HPDE6-E6E7 (cell line): Measurements from ENCODE around the gene HPX.

Source experiments
- DNase-seq: peaks from one replicate; pipeline ENCODE4 v3.0.0; 2011; ENCODE audit warnings: missing footprints; ENCODE audit errors: extremely low spot score

HPX gene, protein sequence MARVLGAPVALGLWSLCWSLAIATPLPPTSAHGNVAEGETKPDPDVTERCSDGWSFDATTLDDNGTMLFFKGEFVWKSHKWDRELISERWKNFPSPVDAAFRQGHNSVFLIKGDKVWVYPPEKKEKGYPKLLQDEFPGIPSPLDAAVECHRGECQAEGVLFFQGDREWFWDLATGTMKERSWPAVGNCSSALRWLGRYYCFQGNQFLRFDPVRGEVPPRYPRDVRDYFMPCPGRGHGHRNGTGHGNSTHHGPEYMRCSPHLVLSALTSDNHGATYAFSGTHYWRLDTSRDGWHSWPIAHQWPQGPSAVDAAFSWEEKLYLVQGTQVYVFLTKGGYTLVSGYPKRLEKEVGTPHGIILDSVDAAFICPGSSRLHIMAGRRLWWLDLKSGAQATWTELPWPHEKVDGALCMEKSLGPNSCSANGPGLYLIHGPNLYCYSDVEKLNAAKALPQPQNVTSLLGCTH

DNA sequence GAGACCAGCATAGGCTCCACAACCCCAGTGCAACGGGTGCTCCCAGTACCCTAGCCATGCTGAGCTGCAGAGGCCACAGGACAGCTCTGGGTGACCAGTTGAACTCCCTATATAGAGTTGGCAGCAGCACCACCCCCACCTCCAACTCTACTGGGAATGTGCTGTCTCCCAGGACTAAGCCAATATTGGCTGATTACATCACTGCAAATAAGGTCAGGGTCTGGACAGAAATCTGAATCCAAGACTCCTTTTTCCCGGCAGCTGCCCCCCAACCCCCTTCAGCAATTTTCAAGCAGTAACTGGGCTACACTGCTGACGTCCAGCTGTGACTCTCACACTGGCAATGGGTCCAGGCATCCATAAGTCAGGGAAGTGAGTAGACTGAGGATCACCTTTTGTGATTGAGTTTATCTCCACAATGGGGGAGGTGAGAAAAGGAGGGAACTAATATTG is at the start of gene HPX:
HPX (minus strand) TSS at position 82 of the 453 bp plus-strand sequence; CDS start at position 58, 24 bp downstream.
- no peak for DNase-seq

DNA sequence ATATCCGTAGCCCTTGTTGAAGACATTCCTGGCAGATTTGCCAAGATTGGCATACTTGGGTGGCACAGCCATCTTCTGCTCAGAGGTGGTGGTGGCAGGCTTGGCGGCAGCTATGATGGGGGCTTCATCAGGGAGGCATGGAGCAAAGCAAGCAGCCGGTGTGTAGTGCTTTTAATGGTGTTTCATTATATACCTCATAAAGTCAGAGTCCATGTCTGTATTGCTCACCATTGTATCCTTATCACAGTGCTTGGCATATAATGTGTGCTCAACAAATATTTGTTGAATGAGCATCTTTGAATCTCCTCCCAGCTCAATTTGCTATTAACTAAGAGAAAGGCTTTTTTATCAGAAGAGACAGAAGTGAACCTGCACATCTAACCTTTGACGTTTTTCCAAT is 48.5 kb upstream of the HPX start:
- DNase-seq = no peak

DNA sequence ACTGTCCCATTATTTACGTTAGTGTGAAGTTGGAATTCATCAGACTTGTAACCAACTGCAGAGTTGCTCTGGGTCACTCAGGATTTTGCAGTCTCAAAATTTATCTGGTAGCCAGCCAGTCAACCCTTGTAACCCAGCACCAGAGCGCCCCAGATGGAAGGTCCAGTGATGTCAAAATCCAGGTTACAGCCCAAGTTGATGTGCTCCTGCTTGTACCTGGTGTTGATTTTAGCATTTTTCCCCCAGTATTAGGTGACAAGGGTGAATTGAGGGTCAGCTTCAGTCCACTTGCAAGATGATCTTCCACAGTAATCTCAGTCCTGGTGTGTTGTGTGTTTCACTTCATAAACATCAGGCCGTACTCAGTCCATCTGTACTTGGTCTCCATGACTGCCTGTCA is 48.0 kb upstream of the HPX start:
- DNase-seq = no peak

DNA sequence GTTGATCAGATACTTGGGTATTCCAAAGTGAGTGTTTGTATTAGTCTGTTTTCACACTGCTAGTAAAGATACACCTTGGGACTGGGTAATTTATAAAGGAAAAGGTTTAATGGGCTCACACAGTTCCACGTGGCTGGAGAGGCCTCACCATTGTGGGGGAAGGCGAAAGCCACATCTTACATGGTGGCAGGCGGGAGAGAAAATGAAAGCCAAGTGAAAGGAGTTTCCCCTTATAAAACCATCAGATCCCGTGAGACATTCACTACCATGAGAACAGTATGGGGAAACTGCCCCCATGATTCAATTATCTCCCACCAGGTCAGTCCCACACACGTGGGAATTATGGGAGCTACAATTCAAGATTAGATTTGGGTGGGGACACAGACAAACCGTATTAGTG is 47.6 kb upstream of the HPX start:
- DNase-seq = no peak

DNA sequence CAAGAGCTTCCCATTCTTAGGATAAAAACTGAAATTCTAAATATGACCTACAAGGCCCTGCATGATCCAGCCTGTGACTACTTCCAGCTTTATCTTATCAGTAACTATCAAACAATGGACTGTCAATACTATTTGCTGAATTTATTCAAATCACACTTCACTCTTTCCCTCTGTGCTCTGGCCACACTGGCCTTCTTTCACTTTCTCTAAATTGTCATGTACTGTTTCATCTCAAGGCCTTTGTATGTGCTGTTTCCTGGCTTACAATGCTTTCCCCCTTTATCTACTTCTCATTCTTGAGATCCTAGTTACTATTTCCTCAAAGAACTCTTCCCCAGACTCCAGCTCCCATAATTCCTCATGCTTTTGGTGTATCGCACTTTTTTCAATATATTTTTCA is 46.2 kb upstream of the HPX start:
- DNase-seq = no peak

DNA sequence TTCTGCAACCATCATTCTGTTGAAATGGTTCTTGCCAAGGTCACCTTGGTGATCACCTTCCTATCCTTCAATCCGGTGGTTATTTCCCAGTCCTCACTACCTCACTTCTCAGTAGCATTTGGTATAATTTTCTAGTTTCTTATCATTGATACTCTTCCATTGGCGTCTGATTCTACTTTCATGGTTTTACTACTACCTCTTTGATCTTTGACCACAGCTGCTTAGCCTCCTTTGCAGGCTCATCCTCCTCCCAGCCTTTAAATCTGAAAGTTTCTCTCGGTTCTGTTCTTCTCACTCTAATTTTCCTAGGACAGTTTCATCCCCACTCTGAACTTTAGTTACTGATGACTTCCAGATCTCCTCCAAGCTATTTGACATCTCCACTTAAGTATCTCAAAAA is 45.5 kb upstream of the HPX start:
- DNase-seq = no peak

DNA sequence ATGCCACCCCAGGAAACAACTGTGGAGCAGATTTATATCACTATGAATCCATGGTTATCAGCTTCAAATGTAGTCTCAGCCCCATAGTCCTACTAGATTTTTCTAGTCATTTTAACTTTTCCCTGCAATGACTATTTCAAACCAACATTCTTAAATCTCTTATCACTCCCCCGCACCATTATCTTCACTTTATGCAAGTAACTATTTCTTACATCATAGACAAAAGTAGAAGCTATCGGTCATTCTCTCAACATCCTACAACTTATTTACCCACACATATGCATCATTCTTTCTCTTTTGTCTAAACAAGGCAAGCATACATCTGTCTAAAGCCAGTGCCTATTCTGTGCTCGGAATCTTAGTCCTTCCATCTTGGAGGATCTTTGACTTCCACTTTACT is 44.9 kb upstream of the HPX start:
- DNase-seq = no peak

DNA sequence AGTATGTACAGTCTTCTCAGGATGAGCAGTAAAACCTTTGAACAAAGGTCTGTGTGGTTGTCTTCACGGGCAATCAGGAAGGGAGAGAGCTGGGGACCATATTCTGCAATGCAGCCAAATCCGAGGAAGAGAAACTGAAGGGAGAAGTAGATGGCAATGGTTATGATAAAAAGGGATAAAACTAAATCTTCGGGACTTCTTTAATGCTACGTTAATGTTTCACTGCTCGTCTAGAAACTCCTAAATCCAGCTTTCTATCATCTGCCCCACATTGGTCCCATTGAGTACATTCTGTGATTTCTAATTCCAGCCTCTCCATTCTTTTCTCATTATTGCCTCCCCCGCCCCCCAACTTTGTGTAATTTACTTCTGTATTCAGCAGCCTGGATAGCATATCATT is 42.2 kb upstream of the HPX start:
- no peak for DNase-seq

DNA sequence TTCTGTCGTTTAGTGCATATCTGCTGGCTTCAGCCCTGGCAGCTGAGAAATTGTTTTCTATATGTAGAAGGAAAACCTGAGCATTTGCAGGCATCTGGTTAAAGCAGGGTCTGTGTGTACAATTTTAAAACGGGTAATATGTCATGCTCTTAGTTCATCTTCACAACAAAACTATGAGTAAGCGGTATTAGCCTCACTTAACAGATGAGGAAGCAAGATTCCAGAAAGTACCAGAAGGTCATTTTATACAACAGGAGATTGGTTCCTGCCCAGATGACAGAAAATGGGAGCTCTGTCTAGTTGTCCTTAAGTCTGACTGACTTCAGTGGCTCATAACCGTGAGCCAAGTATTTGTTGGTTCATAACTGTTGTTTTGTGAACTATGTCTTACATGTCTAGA is 41.7 kb upstream of the HPX start:
- no peak for DNase-seq

DNA sequence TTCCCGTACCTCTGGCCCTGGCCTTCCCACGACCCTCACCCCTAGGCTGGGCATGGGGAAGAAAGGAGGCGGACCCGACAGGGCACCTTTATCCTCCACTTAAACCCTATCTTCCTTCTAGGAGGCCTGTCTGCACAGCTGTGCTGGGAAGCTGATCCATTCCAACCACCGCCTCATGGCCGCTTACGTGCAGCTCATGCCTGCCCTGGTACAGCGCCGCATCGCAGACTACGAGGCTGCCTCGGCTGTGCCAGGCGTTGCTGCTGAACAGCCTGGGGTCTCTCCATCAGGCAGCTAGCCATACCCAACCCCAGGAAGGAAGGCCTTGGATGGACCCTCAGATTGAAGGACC is 41.1 kb upstream of the HPX start:
- no peak for DNase-seq

DNA sequence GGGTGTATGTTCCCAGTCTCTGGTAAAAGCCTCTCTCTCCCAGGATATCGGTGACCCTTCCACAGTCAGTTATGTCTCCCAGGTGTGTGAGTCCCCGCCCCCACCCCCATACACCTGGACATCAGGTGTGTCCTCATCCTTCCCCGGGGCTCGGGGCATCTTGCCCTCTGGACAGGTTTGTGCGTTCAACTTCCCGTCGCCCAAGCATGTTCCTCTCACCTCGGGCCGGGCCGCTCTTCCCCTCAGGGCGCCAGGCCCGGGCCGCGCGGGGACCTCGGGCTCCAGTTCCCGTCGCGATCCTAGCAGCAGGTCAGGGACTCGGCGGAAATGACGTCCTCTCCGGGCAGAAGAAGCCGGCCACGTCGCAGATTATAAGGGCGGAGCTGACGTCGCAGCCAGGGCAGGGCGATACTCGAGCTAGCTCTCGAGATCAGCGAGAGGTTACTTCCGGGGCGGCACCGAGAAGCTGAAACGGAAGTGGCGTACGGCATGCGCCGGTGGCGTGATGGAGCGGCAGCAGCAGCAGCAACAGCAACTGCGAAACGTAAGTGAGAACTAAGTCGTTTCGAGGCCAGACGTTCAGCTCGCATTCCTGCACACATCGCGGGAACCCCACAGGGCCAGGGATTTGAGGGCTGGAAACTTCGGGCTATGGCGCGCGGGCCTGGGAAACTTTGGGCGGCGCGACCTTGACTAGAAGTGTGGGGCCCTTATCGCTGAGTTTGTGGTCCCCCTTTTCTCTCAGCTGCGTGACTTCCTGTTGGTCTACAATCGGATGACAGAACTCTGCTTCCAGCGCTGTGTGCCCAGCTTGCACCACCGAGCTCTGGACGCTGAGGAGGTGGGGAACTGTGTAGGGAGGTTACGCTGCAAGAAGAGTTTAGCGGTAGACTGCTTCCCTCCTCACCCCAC is 40.5 kb upstream of the HPX start, which contains the start of the genes ARFIP2 and TIMM10B:
ARFIP2 (minus strand) TSS at position 320 of the 912 bp plus-strand sequence. CDS start 910 bp downstream, outside the sequence.
TIMM10B (plus strand) TSS at position 490 of the 912 bp plus-strand sequence; CDS start at position 506, 16 bp downstream.
- DNase-seq = peak; percentile 98

DNA sequence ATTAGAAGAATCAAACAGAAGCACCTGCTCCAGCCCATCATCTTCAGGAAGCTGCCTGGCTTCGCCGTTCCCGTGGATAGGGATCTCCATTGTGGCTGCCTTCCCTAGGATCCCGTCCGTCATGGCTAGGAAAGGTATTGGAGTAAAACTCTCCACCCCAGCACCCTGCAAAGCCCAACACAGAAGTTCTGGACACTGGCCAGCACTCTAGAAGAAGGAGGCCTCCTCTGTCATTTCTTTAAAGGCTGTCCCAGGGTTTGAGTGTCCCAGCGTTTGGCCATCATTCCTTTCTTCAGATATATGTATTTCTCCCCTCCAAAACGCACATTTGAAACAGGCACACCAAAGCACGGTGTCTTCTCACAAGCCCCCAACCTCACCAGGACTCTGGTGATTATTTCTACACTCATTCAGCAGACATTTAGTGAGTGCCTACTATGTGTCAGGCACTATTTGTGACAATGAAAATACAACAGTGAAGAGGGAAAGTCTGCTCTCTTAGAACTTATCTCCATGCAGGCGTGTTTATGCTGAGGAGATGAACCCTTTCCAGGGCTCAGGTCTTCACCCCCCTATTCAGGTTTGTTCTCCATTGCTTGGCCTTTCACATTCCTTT is 39.6 kb upstream of the HPX start:
- DNase-seq = no peak

DNA sequence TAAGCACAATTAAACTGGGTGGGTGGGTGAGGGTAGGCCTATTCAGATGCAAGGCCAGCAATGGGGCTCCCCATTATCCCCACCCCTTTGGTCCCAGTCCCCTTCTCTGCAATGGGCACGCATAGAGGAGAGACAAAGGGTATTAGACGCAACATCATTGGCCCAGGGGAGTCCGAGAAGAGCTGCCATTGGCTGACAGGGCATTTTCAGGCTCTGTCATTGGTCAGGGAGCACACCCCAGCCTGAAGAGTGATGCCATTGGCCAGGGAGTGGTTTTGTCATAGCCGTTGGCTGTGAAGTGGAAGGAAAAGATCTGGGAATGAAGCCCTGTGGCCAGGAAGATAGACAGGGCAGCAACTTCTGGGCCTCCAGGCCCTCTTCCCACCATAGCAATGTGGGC is 35.8 kb upstream of the HPX start:
- no peak for DNase-seq

DNA sequence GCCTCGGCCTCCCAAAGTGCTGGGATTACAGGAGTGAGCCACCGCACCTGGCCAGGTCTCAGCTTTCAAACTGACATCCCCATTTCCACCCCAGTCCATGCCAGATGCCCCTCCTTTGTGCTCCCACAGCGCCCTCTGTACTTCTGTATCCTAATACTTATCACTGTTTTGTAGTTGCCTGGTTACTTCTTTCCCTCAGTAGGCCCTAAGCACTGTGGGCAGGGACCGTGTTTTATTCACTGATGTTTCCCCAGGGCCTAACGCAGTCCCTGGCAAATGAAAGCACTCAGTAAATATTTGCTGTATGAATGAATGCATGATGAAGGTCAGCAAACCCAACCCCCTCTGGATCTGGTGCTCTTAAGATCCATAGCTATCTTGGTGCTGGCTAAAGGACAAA is 35.1 kb upstream of the HPX start:
- no peak for DNase-seq

DNA sequence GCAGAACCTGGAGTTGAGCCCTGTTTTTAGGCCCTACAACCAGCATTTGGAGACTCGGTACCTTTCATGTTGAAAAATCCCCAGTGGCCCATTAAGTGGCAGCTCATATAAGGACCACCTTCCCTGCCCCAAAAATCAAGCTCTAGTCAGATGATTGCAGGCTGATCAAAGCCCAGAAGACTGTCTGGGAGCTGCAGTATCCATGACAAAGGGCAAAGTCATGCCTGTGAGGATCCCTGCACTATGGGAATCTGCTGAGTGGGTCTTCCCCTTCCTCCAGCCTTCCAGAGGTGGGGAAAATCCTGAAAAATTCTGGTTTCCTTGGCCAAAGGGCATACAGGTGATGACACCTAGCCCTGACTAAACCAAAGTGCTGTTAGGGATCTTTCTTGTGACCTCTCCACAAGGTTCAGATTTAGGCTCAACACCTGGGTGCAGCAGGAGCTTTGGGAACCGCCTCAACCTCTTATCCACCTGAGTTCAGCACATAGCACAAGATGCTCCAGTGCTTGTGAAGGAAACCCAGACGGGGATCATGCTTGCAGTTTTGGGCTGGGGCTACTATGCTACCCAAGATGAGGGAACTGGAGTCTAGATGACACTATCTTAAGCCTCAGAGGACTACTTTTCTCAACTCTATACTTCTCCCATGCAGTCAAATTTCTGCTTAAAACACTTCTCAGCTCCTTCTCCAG is 34.2 kb upstream of the HPX start:
- no peak for DNase-seq

DNA sequence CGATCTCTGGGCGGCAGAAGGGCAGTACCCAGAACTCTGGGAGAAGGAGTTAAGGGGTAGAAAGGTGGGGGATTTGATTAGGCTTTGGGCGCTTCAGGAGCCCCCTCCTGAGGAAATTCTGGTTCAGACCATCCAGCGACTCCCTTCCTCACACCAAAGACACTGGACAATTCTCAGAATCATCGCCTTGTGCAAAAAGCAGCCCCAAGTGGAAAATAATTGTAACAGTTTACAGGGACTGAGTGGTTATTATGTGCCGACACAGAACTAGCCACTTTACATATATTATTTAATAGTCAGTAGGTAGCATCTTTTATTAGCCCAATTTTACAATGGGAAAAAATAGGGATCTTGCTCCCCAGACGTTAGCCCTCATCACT is 33.6 kb upstream of the HPX start:
- DNase-seq = no peak

DNA sequence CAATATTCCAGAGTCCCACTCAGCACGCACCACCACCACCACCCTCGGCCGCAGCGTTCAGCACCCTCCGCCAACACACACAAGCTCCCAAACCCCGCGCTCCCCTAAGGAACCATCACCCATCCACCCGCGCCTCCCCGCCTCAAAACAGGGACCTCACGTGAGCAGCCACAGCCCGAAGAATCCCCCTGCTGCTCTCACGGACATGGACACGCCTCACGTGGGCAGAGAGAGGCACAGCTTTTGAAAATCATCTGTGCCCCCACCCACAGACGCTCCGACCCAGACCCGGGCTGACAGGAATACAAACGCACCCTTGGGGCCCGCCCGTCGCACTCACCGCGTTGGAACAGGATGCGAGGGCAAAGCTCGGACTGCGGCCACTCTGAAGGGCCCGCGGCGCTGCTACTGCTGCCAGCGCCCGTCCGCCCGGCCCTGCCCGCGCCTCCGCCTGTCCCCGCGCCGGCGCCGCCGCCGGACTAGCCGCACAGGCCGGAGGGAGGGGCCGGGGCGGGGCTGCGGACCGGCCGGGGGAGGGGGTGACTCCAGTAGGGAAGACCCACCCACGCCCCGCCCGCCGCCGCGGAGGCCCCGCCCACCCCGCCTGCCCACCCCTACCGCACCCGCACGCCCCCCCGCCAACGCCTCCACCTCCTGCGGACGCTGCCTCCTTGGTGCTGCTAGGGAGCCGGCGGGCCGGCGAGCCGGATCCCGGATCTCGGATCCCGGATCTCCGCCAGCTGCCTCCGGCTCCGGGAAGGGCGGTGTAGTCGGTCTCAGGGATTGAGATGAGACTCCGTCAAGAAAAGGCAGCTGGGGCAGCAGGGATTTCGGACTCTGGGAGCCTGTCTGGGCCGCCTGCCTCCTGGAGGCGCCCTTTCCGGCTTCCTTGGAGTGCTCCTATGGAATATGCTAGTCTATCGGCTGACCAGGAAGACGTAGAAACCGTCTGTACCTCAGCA is 32.9 kb upstream of the HPX start, which contains the start of gene TRIM3:
TRIM3 (minus strand) TSS at position 491 of the 962 bp plus-strand sequence. CDS start 8,246 bp downstream, outside the sequence.
- DNase-seq = peak; percentile 79

DNA sequence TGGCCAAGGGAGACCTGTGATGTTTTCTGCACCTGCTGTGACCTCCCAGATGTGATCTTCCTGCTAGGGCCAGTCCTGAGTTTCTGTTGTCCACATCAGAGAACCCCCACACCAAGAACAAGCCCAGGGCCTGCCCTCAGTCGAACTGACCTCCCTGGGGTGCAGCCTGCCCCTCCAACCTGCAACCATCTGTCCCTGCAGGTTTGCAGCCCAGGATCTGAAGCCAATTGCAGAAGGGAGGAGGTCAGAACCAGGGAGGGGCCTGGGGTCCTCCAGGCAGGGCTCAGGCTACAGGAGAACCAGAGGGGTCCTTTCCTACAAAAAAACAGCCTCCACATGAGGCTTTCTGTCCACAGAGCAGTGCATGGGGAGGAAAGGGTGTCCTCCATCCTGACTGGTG is 32.1 kb upstream of the HPX start:
- no peak for DNase-seq

DNA sequence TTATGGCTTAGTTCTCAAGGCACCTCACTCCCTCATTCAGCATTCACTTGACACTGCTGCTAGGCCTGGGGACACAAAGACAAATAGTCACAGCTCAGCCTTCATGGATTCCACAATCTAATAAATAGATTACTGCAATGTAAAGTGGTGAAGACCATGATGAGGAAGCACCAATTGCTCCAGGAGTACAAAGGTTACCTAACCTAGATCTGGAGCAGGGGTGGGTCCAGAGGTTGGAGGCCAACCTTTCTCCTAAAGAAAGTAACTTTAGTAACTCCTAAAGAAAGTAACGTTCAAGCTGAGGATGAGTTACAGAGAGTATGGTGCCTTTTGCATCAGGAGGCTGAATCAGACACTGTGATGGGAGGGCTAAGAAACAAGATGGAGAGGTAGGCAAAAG is 28.8 kb upstream of the HPX start:
- DNase-seq = no peak
